ENCODE measurements around the gene FUCA1.

FUCA1 gene

GRCh38 chr1:23867895-23868556 is at the start of gene FUCA1:
FUCA1 (minus strand) TSS chr1:23868290; CDS start chr1:23868286, 4 bp downstream.
- peak within 1 kb of the TSS; percentile 78 to 79 for H3K27ac ChIP-seq (ENCODE audit: low read depth in 2 of 2, low read length in 2 of 2)
- peak within 1 kb of the TSS; percentile 86 for H3K9ac ChIP-seq (ENCODE audit: low read depth in 1 of 2, low read length in 2 of 2)
- H3K4me1 ChIP-seq (ENCODE audit: control insufficient read depth in 2 of 2, insufficient read depth in 2 of 2, low read length in 2 of 2), result peaks cover 7 to 23% of the 10 kb centered on the region in 2 donors
- no peaks in the 10 kb centered on the region for H3K27me3 ChIP-seq (ENCODE audit: control insufficient read depth in 2 of 2, insufficient read depth in 2 of 2, low read length in 2 of 2)
- H3K36me3 ChIP-seq (ENCODE audit: control insufficient read depth in 2 of 2, insufficient read depth in 2 of 2, low read length in 2 of 2), result peaks cover 5 to 13% of the 10 kb centered on the region in 2 donors
- H3K4me3 ChIP-seq (ENCODE audit: low read length in 2 of 2), result peak within 1 kb of the TSS; percentile 76 to 81
- no peaks in the 10 kb centered on the region for H3K9me3 ChIP-seq (ENCODE audit: control insufficient read depth in 2 of 2, low read length in 2 of 2)

DNA sequence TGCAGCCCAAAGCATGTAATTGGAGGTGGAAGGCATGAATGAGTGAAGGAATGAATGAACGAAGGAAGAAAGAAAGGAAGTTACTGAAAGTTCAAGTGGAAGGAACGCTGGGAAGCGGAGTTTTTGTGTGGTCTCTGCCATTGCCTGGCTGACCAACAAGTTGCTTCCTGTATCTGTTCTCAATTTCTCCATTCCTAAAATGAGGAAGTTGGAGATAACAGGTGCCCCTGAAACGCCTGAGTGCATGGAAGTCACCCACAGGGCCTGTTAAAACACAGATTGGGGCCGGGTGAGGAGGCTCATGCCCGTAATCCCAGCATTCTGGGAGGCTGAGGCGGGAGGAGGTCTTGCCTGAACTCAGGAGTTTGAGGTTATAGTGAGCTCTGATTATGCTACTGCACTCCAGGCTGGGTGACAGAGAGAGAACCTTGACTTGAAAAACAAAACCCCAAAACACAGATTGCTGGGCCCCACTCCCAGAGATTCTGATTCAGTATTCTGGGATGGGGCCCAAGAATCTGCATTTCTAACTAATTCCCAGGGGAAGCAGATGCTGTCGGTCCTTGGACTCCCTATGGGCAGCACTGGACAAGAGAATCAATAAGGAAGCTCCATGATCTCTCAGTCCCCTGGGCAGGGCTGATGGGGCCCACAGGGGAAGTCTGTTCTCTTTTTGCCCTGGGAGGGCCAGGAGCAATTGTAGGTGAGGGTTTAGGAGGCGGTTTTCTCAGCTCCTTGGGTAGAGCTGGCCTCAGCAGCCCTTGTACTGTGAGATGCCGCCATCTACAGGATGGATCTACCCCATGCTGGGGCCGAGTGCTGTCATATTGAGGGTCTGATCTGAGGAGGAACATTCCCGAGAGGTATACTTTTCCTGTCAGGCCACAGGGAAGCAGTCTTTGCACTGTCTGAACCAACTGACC is 48.4 kb upstream of the FUCA1 start:
- peaks cover 11 to 25% of the 10 kb centered on the region in 2 donors for H3K4me1 ChIP-seq (ENCODE audit: control insufficient read depth in 2 of 2, insufficient read depth in 2 of 2, low read length in 2 of 2)
- no peaks in the 10 kb centered on the region for H3K36me3 ChIP-seq (ENCODE audit: control insufficient read depth in 2 of 2, insufficient read depth in 2 of 2, low read length in 2 of 2)
- no peaks in the 10 kb centered on the region for H3K27me3 ChIP-seq (ENCODE audit: control insufficient read depth in 2 of 2, insufficient read depth in 2 of 2, low read length in 2 of 2)
- peak overlapping the region in 1 of 2 donors; percentile 53 for H3K9ac ChIP-seq (ENCODE audit: low read depth in 1 of 2, low read length in 2 of 2)
- no peak overlapping the region for H3K4me3 ChIP-seq (ENCODE audit: low read length in 2 of 2)
- H3K9me3 ChIP-seq (ENCODE audit: control insufficient read depth in 2 of 2, low read length in 2 of 2), result no peaks in the 10 kb centered on the region
- peak overlapping the region; percentile 39 to 43 for H3K27ac ChIP-seq (ENCODE audit: low read depth in 2 of 2, low read length in 2 of 2)

DNA sequence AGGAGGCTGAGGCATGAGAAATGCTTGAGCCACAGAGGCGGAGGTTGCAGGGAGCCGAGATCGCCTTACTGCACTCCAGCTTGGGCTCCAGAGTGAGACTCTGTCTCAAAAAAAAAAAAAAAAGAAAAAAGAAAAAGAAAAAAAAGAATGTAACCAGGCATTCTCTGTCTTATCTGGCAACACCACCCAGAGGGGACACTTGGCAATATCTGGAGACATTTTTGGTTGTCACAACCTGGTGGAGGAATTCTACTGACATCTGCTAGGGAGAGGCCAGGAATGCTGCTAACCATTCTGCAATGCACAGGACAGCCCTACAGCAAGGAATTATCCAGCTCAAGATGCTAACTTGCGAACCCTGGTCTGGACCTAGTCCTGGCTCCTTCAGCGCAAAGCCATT is 47.4 kb upstream of the FUCA1 start:
- H3K9ac ChIP-seq (ENCODE audit: low read depth in 1 of 2, low read length in 2 of 2), result no peak overlapping the region
- H3K27ac ChIP-seq (ENCODE audit: low read depth in 2 of 2, low read length in 2 of 2), result no peak overlapping the region
- H3K27me3 ChIP-seq (ENCODE audit: control insufficient read depth in 2 of 2, insufficient read depth in 2 of 2, low read length in 2 of 2), result no peaks in the 10 kb centered on the region
- H3K36me3 ChIP-seq (ENCODE audit: control insufficient read depth in 2 of 2, insufficient read depth in 2 of 2, low read length in 2 of 2), result no peaks in the 10 kb centered on the region
- no peaks in the 10 kb centered on the region for H3K9me3 ChIP-seq (ENCODE audit: control insufficient read depth in 2 of 2, low read length in 2 of 2)
- H3K4me1 ChIP-seq (ENCODE audit: control insufficient read depth in 2 of 2, insufficient read depth in 2 of 2, low read length in 2 of 2), result peaks cover 9 to 18% of the 10 kb centered on the region in 2 donors
- no peak overlapping the region for H3K4me3 ChIP-seq (ENCODE audit: low read length in 2 of 2)

DNA sequence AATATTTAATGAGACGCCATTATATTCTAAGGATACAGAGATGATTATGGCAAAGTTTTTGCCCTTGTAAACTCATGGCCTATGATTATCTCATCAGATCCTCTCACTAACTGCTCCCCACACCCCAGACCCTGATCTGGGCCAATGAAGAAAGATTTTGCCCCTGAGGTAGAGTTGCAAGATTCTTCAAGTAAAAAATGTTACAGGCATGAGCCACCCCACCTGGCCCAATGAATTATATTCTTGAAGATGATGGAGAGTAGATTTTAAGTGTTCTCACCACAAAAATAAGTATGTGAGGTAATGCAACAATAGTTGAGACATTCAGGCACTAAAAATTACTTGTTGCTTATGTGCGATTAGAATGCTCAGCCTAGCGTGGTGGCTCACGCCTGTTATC is 46.8 kb upstream of the FUCA1 start:
- no peak overlapping the region for H3K9ac ChIP-seq (ENCODE audit: low read depth in 1 of 2, low read length in 2 of 2)
- peaks cover 8 to 14% of the 10 kb centered on the region in 2 donors for H3K4me1 ChIP-seq (ENCODE audit: control insufficient read depth in 2 of 2, insufficient read depth in 2 of 2, low read length in 2 of 2)
- H3K4me3 ChIP-seq (ENCODE audit: low read length in 2 of 2), result no peak overlapping the region
- no peaks in the 10 kb centered on the region for H3K36me3 ChIP-seq (ENCODE audit: control insufficient read depth in 2 of 2, insufficient read depth in 2 of 2, low read length in 2 of 2)
- H3K27ac ChIP-seq (ENCODE audit: low read depth in 2 of 2, low read length in 2 of 2), result no peak overlapping the region
- no peaks in the 10 kb centered on the region for H3K9me3 ChIP-seq (ENCODE audit: control insufficient read depth in 2 of 2, low read length in 2 of 2)
- H3K27me3 ChIP-seq (ENCODE audit: control insufficient read depth in 2 of 2, insufficient read depth in 2 of 2, low read length in 2 of 2), result no peaks in the 10 kb centered on the region

DNA sequence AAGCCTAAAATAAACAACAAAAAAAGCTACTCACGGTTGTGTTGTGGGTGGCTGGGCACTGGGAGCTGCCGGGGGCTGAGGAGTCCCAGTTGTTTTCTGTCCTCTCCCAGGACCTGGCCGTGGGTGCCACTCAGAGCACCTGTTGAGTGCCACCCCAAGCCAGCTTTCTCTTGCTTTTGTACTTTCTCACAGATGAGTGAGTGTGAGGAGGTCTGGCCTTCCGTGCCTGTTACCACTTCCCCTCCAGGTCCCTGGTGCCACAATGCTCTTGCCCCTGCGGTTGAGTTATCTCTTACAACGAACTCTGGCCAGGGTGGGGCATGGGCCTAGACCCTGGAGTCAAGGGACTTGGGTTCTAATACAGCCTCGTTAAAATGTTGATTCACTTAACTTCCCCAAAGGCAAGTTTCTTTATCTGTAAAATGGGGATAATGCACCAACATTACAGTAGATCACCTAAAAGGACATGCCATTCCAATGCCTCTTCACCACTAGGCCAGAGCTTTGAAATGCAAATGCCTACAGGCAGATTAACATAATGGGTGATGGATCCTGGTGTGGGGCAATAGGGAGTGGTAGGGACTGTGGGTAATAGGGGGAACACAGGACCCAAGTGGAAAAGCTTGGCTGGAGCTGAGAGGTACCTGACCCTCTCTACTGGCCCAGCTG is 45.3 kb upstream of the FUCA1 start, which contains the start of gene CNR2:
CNR2 (minus strand) TSS at position 151 of the 669 bp plus-strand sequence. CDS start 37,745 bp downstream, outside the sequence.
- no peaks in the 10 kb centered on the region for H3K36me3 ChIP-seq (ENCODE audit: control insufficient read depth in 2 of 2, insufficient read depth in 2 of 2, low read length in 2 of 2)
- H3K9me3 ChIP-seq (ENCODE audit: control insufficient read depth in 2 of 2, low read length in 2 of 2), result no peaks in the 10 kb centered on the region
- no peaks in the 10 kb centered on the region for H3K27me3 ChIP-seq (ENCODE audit: control insufficient read depth in 2 of 2, insufficient read depth in 2 of 2, low read length in 2 of 2)
- peaks cover 10 to 12% of the 10 kb centered on the region in 2 donors for H3K4me1 ChIP-seq (ENCODE audit: control insufficient read depth in 2 of 2, insufficient read depth in 2 of 2, low read length in 2 of 2)
- peak within 1 kb of the TSS in 1 of 2 donors; percentile 38 for H3K4me3 ChIP-seq (ENCODE audit: low read length in 2 of 2)
- no peak within 1 kb of the TSS for H3K9ac ChIP-seq (ENCODE audit: low read depth in 1 of 2, low read length in 2 of 2)
- peak within 1 kb of the TSS in 1 of 2 donors; percentile 48 for H3K27ac ChIP-seq (ENCODE audit: low read depth in 2 of 2, low read length in 2 of 2)

DNA sequence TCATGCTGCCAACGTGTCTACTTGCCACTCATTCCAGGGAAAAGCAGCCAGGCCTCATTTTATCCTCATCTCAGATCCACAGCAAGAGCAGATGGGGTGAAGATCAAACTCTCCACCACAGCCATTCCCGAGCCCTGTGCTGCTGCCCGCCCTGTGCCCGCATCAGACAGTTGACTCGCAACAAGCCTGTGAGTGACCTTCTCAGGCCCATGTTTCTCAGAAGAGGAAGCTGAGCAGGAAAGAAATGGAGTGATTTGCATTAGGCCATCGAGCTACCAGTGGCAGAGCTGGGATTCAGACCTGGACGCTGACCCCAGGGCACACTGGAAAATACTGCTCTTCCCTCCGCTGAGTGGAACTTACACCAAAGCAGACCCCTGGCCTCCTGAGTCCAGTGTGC is 43.8 kb upstream of the FUCA1 start:
- peak overlapping the region in 1 of 2 donors; percentile 48 for H3K27ac ChIP-seq (ENCODE audit: low read depth in 2 of 2, low read length in 2 of 2)
- no peaks in the 10 kb centered on the region for H3K27me3 ChIP-seq (ENCODE audit: control insufficient read depth in 2 of 2, insufficient read depth in 2 of 2, low read length in 2 of 2)
- H3K4me1 ChIP-seq (ENCODE audit: control insufficient read depth in 2 of 2, insufficient read depth in 2 of 2, low read length in 2 of 2), result peaks cover 8 to 10% of the 10 kb centered on the region in 2 donors
- H3K36me3 ChIP-seq (ENCODE audit: control insufficient read depth in 2 of 2, insufficient read depth in 2 of 2, low read length in 2 of 2), result no peaks in the 10 kb centered on the region
- no peaks in the 10 kb centered on the region for H3K9me3 ChIP-seq (ENCODE audit: control insufficient read depth in 2 of 2, low read length in 2 of 2)
- H3K9ac ChIP-seq (ENCODE audit: low read depth in 1 of 2, low read length in 2 of 2), result no peak overlapping the region
- H3K4me3 ChIP-seq (ENCODE audit: low read length in 2 of 2), result peak overlapping the region in 1 of 2 donors; percentile 38

DNA sequence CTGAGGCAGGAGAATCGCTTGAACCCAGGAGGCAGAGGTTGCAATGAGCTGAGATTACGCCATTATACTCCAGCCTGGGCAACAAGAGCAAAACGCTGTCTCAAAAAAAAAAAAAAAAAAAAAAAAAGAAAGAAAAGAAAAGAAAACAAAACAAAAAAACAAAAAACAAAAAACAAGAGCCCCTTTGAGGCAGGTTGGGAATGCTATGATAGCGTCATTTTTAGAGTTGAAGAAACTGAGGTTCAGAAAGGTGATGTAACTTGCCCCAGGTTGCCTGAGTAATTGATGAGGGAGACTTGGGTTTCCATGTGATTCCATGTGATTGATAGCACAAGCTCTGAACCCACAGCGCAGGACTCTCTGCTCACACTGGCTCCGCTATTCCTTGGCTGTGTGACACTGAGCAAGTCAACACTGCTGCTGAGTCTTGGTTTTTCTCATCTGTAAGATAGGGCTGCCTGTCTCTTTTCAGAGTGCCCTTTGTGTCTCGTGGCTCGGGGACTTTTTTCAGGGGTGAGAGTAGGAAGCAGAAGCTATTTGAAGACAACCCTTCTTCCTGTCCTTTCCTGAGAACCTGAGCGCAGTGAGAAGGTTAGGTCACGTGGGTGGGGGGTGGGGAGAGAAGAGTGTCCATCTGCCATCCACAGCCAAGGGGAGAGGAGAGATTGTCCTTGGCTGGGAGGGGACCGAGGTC is 42.6 kb upstream of the FUCA1 start:
- no peaks in the 10 kb centered on the region for H3K36me3 ChIP-seq (ENCODE audit: control insufficient read depth in 2 of 2, insufficient read depth in 2 of 2, low read length in 2 of 2)
- peaks cover 0 to 3% of the 10 kb centered on the region in 2 donors for H3K27me3 ChIP-seq (ENCODE audit: control insufficient read depth in 2 of 2, insufficient read depth in 2 of 2, low read length in 2 of 2)
- H3K4me1 ChIP-seq (ENCODE audit: control insufficient read depth in 2 of 2, insufficient read depth in 2 of 2, low read length in 2 of 2), result peaks cover 2 to 6% of the 10 kb centered on the region in 2 donors
- H3K4me3 ChIP-seq (ENCODE audit: low read length in 2 of 2), result no peak overlapping the region
- H3K27ac ChIP-seq (ENCODE audit: low read depth in 2 of 2, low read length in 2 of 2), result peak overlapping the region in 1 of 2 donors; percentile 24
- no peak overlapping the region for H3K9ac ChIP-seq (ENCODE audit: low read depth in 1 of 2, low read length in 2 of 2)
- no peaks in the 10 kb centered on the region for H3K9me3 ChIP-seq (ENCODE audit: control insufficient read depth in 2 of 2, low read length in 2 of 2)

DNA sequence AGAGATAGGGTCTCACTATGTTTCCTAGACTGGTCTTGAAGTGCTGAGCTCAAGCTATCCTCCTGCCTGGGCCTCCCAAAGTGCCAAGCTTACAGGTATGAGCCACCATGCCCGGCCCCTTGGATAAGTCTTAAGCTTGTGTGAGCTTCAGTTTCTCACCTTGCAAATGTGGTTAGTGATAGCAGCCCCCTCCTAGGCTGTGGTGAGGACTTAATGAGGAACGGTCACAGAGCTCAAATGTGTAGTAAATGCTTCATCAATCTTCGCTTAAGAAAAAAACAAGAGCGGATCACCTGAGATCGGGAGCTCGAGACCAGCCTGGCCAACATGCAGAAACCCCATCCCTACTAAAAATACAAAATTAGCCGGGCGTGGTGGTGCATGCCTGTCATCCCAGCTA is 42.1 kb upstream of the FUCA1 start:
- Histone ChIP-seq H3K27me3 (ENCODE audit: control insufficient read depth in 2 of 2, insufficient read depth in 2 of 2, low read length in 2 of 2) (peaks cover 0 to 4% of the 10 kb centered on the region in 2 donors), H3K4me3 (ENCODE audit: low read length in 2 of 2) (no peak overlapping the region), H3K27ac (ENCODE audit: low read depth in 2 of 2, low read length in 2 of 2) (no peak overlapping the region), H3K36me3 (ENCODE audit: control insufficient read depth in 2 of 2, insufficient read depth in 2 of 2, low read length in 2 of 2) (no peaks in the 10 kb centered on the region), H3K4me1 (ENCODE audit: control insufficient read depth in 2 of 2, insufficient read depth in 2 of 2, low read length in 2 of 2) (peaks cover 2 to 6% of the 10 kb centered on the region in 2 donors), H3K9me3 (ENCODE audit: control insufficient read depth in 2 of 2, low read length in 2 of 2) (no peaks in the 10 kb centered on the region), H3K9ac (ENCODE audit: low read depth in 1 of 2, low read length in 2 of 2) (no peak overlapping the region)

- Histone ChIP-seq H3K27me3 (ENCODE audit: control insufficient read depth in 2 of 2, insufficient read depth in 2 of 2, low read length in 2 of 2) (peaks cover 0 to 9% of the 10 kb centered on the region in 2 donors), H3K36me3 (ENCODE audit: control insufficient read depth in 2 of 2, insufficient read depth in 2 of 2, low read length in 2 of 2) (no peaks in the 10 kb centered on the region), H3K4me3 (ENCODE audit: low read length in 2 of 2) (no peak overlapping the region), H3K9me3 (ENCODE audit: control insufficient read depth in 2 of 2, low read length in 2 of 2) (no peaks in the 10 kb centered on the region), H3K4me1 (ENCODE audit: control insufficient read depth in 2 of 2, insufficient read depth in 2 of 2, low read length in 2 of 2) (peaks cover 2 to 6% of the 10 kb centered on the region in 2 donors), H3K9ac (ENCODE audit: low read depth in 1 of 2, low read length in 2 of 2) (no peak overlapping the region), H3K27ac (ENCODE audit: low read depth in 2 of 2, low read length in 2 of 2) (peak overlapping the region in 1 of 2 donors; percentile 57)
Measured at GRCh38 chr1:23909412-23909811, 41.3 kb upstream of the FUCA1 start.

All from mucosa of rectum (tissue), 2 donors.